ENCODE results near the gene SNX10.

SNX10 gene

GRCh38 chr7:26372249-26372648 is 80.6 kb downstream of the SNX10 start:
- Histone ChIP-seq H3K4me3 (ENCODE audit: low read depth, low read length) (no peak overlapping the region), H3K36me3 (ENCODE audit: control insufficient read depth, insufficient read depth, low read length) (no peaks in the 10 kb centered on the region), H3K27me3 (ENCODE audit: control insufficient read depth, insufficient read depth, low read length) (peaks cover 5% of the 10 kb centered on the region; the same call in 1 of the 2 replicates), H3K9ac (ENCODE audit: low read length) (no peak overlapping the region), H3K9me3 (ENCODE audit: control insufficient read depth, insufficient read depth, low read depth, low read length) (no peaks in the 10 kb centered on the region), H3K27ac (ENCODE audit: low read depth, low read length) (no peak overlapping the region), H3K4me1 (ENCODE audit: control insufficient read depth, insufficient read depth, low read length) (peaks cover 9% of the 10 kb centered on the region)

- Histone ChIP-seq H3K4me3 (ENCODE audit: low read depth, low read length) (no peak overlapping the region), H3K9ac (ENCODE audit: low read length) (no peak overlapping the region), H3K36me3 (ENCODE audit: control insufficient read depth, insufficient read depth, low read length) (no peaks in the 10 kb centered on the region), H3K9me3 (ENCODE audit: control insufficient read depth, insufficient read depth, low read depth, low read length) (no peaks in the 10 kb centered on the region), H3K27me3 (ENCODE audit: control insufficient read depth, insufficient read depth, low read length) (peaks cover 5% of the 10 kb centered on the region; the same call in 1 of the 2 replicates), H3K27ac (ENCODE audit: low read depth, low read length) (no peak overlapping the region), H3K4me1 (ENCODE audit: control insufficient read depth, insufficient read depth, low read length) (peaks cover 11% of the 10 kb centered on the region)
Observed at GRCh38 chr7:26372704-26373103, 81.0 kb downstream of the SNX10 start.

- peaks cover 5% of the 10 kb centered on the region; the same call in 1 of the 2 replicates for H3K27me3 ChIP-seq (ENCODE audit: control insufficient read depth, insufficient read depth, low read length)
- H3K27ac ChIP-seq (ENCODE audit: low read depth, low read length), result no peak overlapping the region
- H3K4me3 ChIP-seq (ENCODE audit: low read depth, low read length), result peak overlapping the region; percentile 92; the same call in 1 of the 2 replicates
- H3K9ac ChIP-seq (ENCODE audit: low read length), result no peak overlapping the region
- H3K9me3 ChIP-seq (ENCODE audit: control insufficient read depth, insufficient read depth, low read depth, low read length), result no peaks in the 10 kb centered on the region
- H3K36me3 ChIP-seq (ENCODE audit: control insufficient read depth, insufficient read depth, low read length), result no peaks in the 10 kb centered on the region
- peaks cover 11% of the 10 kb centered on the region for H3K4me1 ChIP-seq (ENCODE audit: control insufficient read depth, insufficient read depth, low read length)
Observed at GRCh38 chr7:26374647-26375373, 83.1 kb downstream of the SNX10 start.

- Histone ChIP-seq H3K4me1 (ENCODE audit: control insufficient read depth, insufficient read depth, low read length) (peaks cover 11% of the 10 kb centered on the region), H3K36me3 (ENCODE audit: control insufficient read depth, insufficient read depth, low read length) (no peaks in the 10 kb centered on the region), H3K27me3 (ENCODE audit: control insufficient read depth, insufficient read depth, low read length) (peaks cover 5% of the 10 kb centered on the region; the same call in 1 of the 2 replicates), H3K4me3 (ENCODE audit: low read depth, low read length) (peak overlapping the region; percentile 92), H3K27ac (ENCODE audit: low read depth, low read length) (no peak overlapping the region), H3K9me3 (ENCODE audit: control insufficient read depth, insufficient read depth, low read depth, low read length) (no peaks in the 10 kb centered on the region), H3K9ac (ENCODE audit: low read length) (peak overlapping the region; percentile 87)
Observed at GRCh38 chr7:26375726-26376174, 84.1 kb downstream of the SNX10 start.

GRCh38 chr7:26376175-26376917 is 84.7 kb downstream of the SNX10 start:
- Histone ChIP-seq H3K27ac (ENCODE audit: low read depth, low read length) (no peak overlapping the region; the same call in 1 of the 2 replicates), H3K9ac (ENCODE audit: low read length) (peak overlapping the region; percentile 87), H3K9me3 (ENCODE audit: control insufficient read depth, insufficient read depth, low read depth, low read length) (no peaks in the 10 kb centered on the region), H3K4me1 (ENCODE audit: control insufficient read depth, insufficient read depth, low read length) (peaks cover 11% of the 10 kb centered on the region), H3K27me3 (ENCODE audit: control insufficient read depth, insufficient read depth, low read length) (peaks cover 5% of the 10 kb centered on the region; the same call in 1 of the 2 replicates), H3K4me3 (ENCODE audit: low read depth, low read length) (peak overlapping the region; percentile 92), H3K36me3 (ENCODE audit: control insufficient read depth, insufficient read depth, low read length) (no peaks in the 10 kb centered on the region)

GRCh38 chr7:26378016-26378415 is 86.4 kb downstream of the SNX10 start:
- Histone ChIP-seq H3K9me3 (ENCODE audit: control insufficient read depth, insufficient read depth, low read depth, low read length) (no peaks in the 10 kb centered on the region), H3K9ac (ENCODE audit: low read length) (no peak overlapping the region), H3K27ac (ENCODE audit: low read depth, low read length) (no peak overlapping the region), H3K27me3 (ENCODE audit: control insufficient read depth, insufficient read depth, low read length) (peaks cover 5% of the 10 kb centered on the region; the same call in 1 of the 2 replicates), H3K36me3 (ENCODE audit: control insufficient read depth, insufficient read depth, low read length) (no peaks in the 10 kb centered on the region), H3K4me1 (ENCODE audit: control insufficient read depth, insufficient read depth, low read length) (peaks cover 11% of the 10 kb centered on the region), H3K4me3 (ENCODE audit: low read depth, low read length) (no peak overlapping the region)

GRCh38 chr7:26379711-26380110 is 88.0 kb downstream of the SNX10 start:
- Histone ChIP-seq H3K9ac (ENCODE audit: low read length) (no peak overlapping the region), H3K36me3 (ENCODE audit: control insufficient read depth, insufficient read depth, low read length) (no peaks in the 10 kb centered on the region), H3K27ac (ENCODE audit: low read depth, low read length) (no peak overlapping the region), H3K4me3 (ENCODE audit: low read depth, low read length) (no peak overlapping the region), H3K4me1 (ENCODE audit: control insufficient read depth, insufficient read depth, low read length) (peaks cover 7% of the 10 kb centered on the region), H3K9me3 (ENCODE audit: control insufficient read depth, insufficient read depth, low read depth, low read length) (no peaks in the 10 kb centered on the region), H3K27me3 (ENCODE audit: control insufficient read depth, insufficient read depth, low read length) (peaks cover 5% of the 10 kb centered on the region; the same call in 1 of the 2 replicates)

GRCh38 chr7:26381476-26382353 is 90.1 kb downstream of the SNX10 start:
- Histone ChIP-seq H3K27me3 (ENCODE audit: control insufficient read depth, insufficient read depth, low read length) (no peaks in the 10 kb centered on the region; the same call in 1 of the 2 replicates), H3K4me1 (ENCODE audit: control insufficient read depth, insufficient read depth, low read length) (peaks cover 4% of the 10 kb centered on the region), H3K27ac (ENCODE audit: low read depth, low read length) (no peak overlapping the region), H3K9ac (ENCODE audit: low read length) (no peak overlapping the region), H3K36me3 (ENCODE audit: control insufficient read depth, insufficient read depth, low read length) (no peaks in the 10 kb centered on the region), H3K9me3 (ENCODE audit: control insufficient read depth, insufficient read depth, low read depth, low read length) (no peaks in the 10 kb centered on the region), H3K4me3 (ENCODE audit: low read depth, low read length) (no peak overlapping the region)

- no peak overlapping the region for H3K9ac ChIP-seq (ENCODE audit: low read length)
- no peak overlapping the region for H3K4me3 ChIP-seq (ENCODE audit: low read depth, low read length)
- peaks cover 17% of the 10 kb centered on the region for H3K4me1 ChIP-seq (ENCODE audit: control insufficient read depth, insufficient read depth, low read length)
- H3K36me3 ChIP-seq (ENCODE audit: control insufficient read depth, insufficient read depth, low read length), result no peaks in the 10 kb centered on the region
- no peaks in the 10 kb centered on the region; the same call in 1 of the 2 replicates for H3K27me3 ChIP-seq (ENCODE audit: control insufficient read depth, insufficient read depth, low read length)
- no peak overlapping the region for H3K27ac ChIP-seq (ENCODE audit: low read depth, low read length)
- H3K9me3 ChIP-seq (ENCODE audit: control insufficient read depth, insufficient read depth, low read depth, low read length), result no peaks in the 10 kb centered on the region
Observed at GRCh38 chr7:26385240-26385639, 93.6 kb downstream of the SNX10 start.

- no peaks in the 10 kb centered on the region for H3K9me3 ChIP-seq (ENCODE audit: control insufficient read depth, insufficient read depth, low read depth, low read length)
- H3K36me3 ChIP-seq (ENCODE audit: control insufficient read depth, insufficient read depth, low read length), result no peaks in the 10 kb centered on the region
- H3K4me1 ChIP-seq (ENCODE audit: control insufficient read depth, insufficient read depth, low read length), result peaks cover 17% of the 10 kb centered on the region
- H3K9ac ChIP-seq (ENCODE audit: low read length), result no peak overlapping the region
- H3K27me3 ChIP-seq (ENCODE audit: control insufficient read depth, insufficient read depth, low read length), result no peaks in the 10 kb centered on the region; the same call in 1 of the 2 replicates
- no peak overlapping the region for H3K27ac ChIP-seq (ENCODE audit: low read depth, low read length)
- H3K4me3 ChIP-seq (ENCODE audit: low read depth, low read length), result no peak overlapping the region
Observed at GRCh38 chr7:26387731-26388130, 96.1 kb downstream of the SNX10 start.
